Spleen (tissue), 7 donors: ENCODE measurements around the gene PEAK1.

Source experiments
- POLR2AphosphoS5 ChIP-seq, 3 donors: sonication (generic); formaldehyde crosslinking; IDR thresholded peaks; one replicate each; pipeline ENCODE4 v1.5.1; 2017; ENCODE audit warnings: antibody characterized with exemption in 3 of 3
- TF ChIP-seq, protein P1 (sequence below), 11 experiments: fragments of 200-600 bp in 7 of 11; fragments of 450-650 bp in 4 of 11; sonication (generic) in 4 of 11; IDR thresholded peaks in 8 of 11; conservative IDR thresholded peaks in 3 of 11; 1 replicate in 7 of 11; 2 replicates in 4 of 11; pipeline versions ENCODE4 v1.4.0 to v1.8.0; 2016 to 2021; ENCODE audit warnings: antibody characterized with exemption in 11 of 11, inconsistent platforms in 4 of 11, mild to moderate bottlenecking in 1 of 11
- donor health status: DM: no; HTN: no; CAD: no; lungs with moderate emphysema.
- donor health status: DM: no; HTN: no; CAD: no.
- donor health status: DM: no; HTN: no; CAD: no.

GRCh38 chr15:77111789-77112188 is 308.1 kb downstream of the PEAK1 start:
- TF ChIP-seq, protein P1, sequence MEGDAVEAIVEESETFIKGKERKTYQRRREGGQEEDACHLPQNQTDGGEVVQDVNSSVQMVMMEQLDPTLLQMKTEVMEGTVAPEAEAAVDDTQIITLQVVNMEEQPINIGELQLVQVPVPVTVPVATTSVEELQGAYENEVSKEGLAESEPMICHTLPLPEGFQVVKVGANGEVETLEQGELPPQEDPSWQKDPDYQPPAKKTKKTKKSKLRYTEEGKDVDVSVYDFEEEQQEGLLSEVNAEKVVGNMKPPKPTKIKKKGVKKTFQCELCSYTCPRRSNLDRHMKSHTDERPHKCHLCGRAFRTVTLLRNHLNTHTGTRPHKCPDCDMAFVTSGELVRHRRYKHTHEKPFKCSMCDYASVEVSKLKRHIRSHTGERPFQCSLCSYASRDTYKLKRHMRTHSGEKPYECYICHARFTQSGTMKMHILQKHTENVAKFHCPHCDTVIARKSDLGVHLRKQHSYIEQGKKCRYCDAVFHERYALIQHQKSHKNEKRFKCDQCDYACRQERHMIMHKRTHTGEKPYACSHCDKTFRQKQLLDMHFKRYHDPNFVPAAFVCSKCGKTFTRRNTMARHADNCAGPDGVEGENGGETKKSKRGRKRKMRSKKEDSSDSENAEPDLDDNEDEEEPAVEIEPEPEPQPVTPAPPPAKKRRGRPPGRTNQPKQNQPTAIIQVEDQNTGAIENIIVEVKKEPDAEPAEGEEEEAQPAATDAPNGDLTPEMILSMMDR (IDR thresholded peaks at IDR 0.05 in 8 of 11, conservative IDR thresholded peaks at IDR 0.05 in 3 of 11): no peak
- TF ChIP-seq POLR2AphosphoS5 (IDR thresholded peaks at IDR 0.05): no peak
